ENCODE data around the gene RPL18.

RPL18 gene

GRCh38 chr19:48603449-48603848, 15.5 kb downstream of the RPL18 start:
- no peaks in the 10 kb centered on the region for H3K36me3 ChIP-seq (ENCODE audit: control insufficient read depth, insufficient read depth, low read length)
- H2BK15ac ChIP-seq (replicated peaks; ENCODE audit: low read depth): no peak overlapping the region
- H3K56ac ChIP-seq (ENCODE audit: low read length): no peak overlapping the region
- no peak for DNase-seq
- no peak overlapping the region for H4K8ac ChIP-seq (ENCODE audit: low read depth, low read length)
- H4K5ac ChIP-seq (ENCODE audit: low read length): no peak overlapping the region
- H3K18ac ChIP-seq (ENCODE audit: low read length): no peak overlapping the region
- H3K4me2 ChIP-seq (ENCODE audit: low read length): no peak overlapping the region
- no peak overlapping the region for H3K23ac ChIP-seq (ENCODE audit: low read length)
- no peak overlapping the region for H3K4ac ChIP-seq (ENCODE audit: low read depth, low read length)
- no peaks in the 10 kb centered on the region for H3K79me2 ChIP-seq (ENCODE audit: control insufficient read depth, insufficient read depth, low read length)
- no peaks in the 10 kb centered on the region for H3K27me3 ChIP-seq (ENCODE audit: insufficient read depth, low read length, poor library complexity)
- no peak overlapping the region for H2BK120ac ChIP-seq (ENCODE audit: low read depth, low read length)
- H3K4me1 ChIP-seq (ENCODE audit: control insufficient read depth, low read depth, low read length): no peaks in the 10 kb centered on the region
- H3K27ac ChIP-seq (ENCODE audit: low read depth, low read length): no peak overlapping the region
- H3K79me1 ChIP-seq (ENCODE audit: low read length): no peaks in the 10 kb centered on the region
- no CpG with 5 or more reads among the region's 39 CpGs for WGBS (ENCODE audit: extremely low coverage, insufficient coverage, low lambda C conversion rate)
- H2BK5ac ChIP-seq (ENCODE audit: low read length): no peak overlapping the region
- H3K9ac ChIP-seq (ENCODE audit: low read length): no peak overlapping the region
- H2AK5ac ChIP-seq (ENCODE audit: low read length): no peak overlapping the region
- no peak overlapping the region for H3K4me3 ChIP-seq (ENCODE audit: low read length)

GRCh38 chr19:48603001-48603400, 16.0 kb downstream of the RPL18 start:
- Histone ChIP-seq H3K79me1 (ENCODE audit: low read length) (no peaks in the 10 kb centered on the region), H3K4me2 (ENCODE audit: low read length) (no peak overlapping the region), H3K23ac (ENCODE audit: low read length) (no peak overlapping the region), H3K4ac (ENCODE audit: low read depth, low read length) (no peak overlapping the region), H3K27me3 (ENCODE audit: insufficient read depth, low read length, poor library complexity) (no peaks in the 10 kb centered on the region), H4K5ac (ENCODE audit: low read length) (no peak overlapping the region), H3K18ac (ENCODE audit: low read length) (no peak overlapping the region), H3K36me3 (ENCODE audit: control insufficient read depth, insufficient read depth, low read length) (no peaks in the 10 kb centered on the region), H3K27ac (ENCODE audit: low read depth, low read length) (no peak overlapping the region), H2BK120ac (ENCODE audit: low read depth, low read length) (no peak overlapping the region), H3K79me2 (ENCODE audit: control insufficient read depth, insufficient read depth, low read length) (no peaks in the 10 kb centered on the region), H3K56ac (ENCODE audit: low read length) (no peak overlapping the region), H3K9ac (ENCODE audit: low read length) (no peak overlapping the region), H3K4me3 (ENCODE audit: low read length) (no peak overlapping the region), H4K8ac (ENCODE audit: low read depth, low read length) (no peak overlapping the region), H2BK5ac (ENCODE audit: low read length) (no peak overlapping the region), H2BK15ac (replicated peaks; ENCODE audit: low read depth) (no peak overlapping the region), H3K4me1 (ENCODE audit: control insufficient read depth, low read depth, low read length) (no peaks in the 10 kb centered on the region), H2AK5ac (ENCODE audit: low read length) (no peak overlapping the region)
- DNase-seq: no peak
- WGBS (ENCODE audit: extremely low coverage, insufficient coverage, low lambda C conversion rate): no CpG with 5 or more reads among the region's 9 CpGs

GRCh38 chr19:48600679-48601417, 18.1 kb downstream of the RPL18 start:
- Histone ChIP-seq H2BK120ac (ENCODE audit: low read depth, low read length) (no peak overlapping the region), H2AK5ac (ENCODE audit: low read length) (no peak overlapping the region), H3K4ac (ENCODE audit: low read depth, low read length) (no peak overlapping the region), H3K18ac (ENCODE audit: low read length) (no peak overlapping the region), H3K9ac (ENCODE audit: low read length) (no peak overlapping the region), H2BK15ac (replicated peaks; ENCODE audit: low read depth) (no peak overlapping the region), H3K27ac (ENCODE audit: low read depth, low read length) (no peak overlapping the region), H3K27me3 (ENCODE audit: insufficient read depth, low read length, poor library complexity) (no peaks in the 10 kb centered on the region), H2BK5ac (ENCODE audit: low read length) (no peak overlapping the region), H4K8ac (ENCODE audit: low read depth, low read length) (no peak overlapping the region), H3K23ac (ENCODE audit: low read length) (no peak overlapping the region), H4K5ac (ENCODE audit: low read length) (no peak overlapping the region), H3K4me1 (ENCODE audit: control insufficient read depth, low read depth, low read length) (no peaks in the 10 kb centered on the region), H3K36me3 (ENCODE audit: control insufficient read depth, insufficient read depth, low read length) (no peaks in the 10 kb centered on the region), H3K4me3 (ENCODE audit: low read length) (no peak overlapping the region), H3K79me1 (ENCODE audit: low read length) (no peaks in the 10 kb centered on the region), H3K56ac (ENCODE audit: low read length) (no peak overlapping the region), H3K4me2 (ENCODE audit: low read length) (no peak overlapping the region), H3K79me2 (ENCODE audit: control insufficient read depth, insufficient read depth, low read length) (no peaks in the 10 kb centered on the region)
- DNase-seq: no peak
- WGBS (ENCODE audit: extremely low coverage, insufficient coverage, low lambda C conversion rate): no CpG with 5 or more reads among the region's 21 CpGs

- no peak overlapping the region for H3K23ac ChIP-seq (ENCODE audit: low read length)
- no peak overlapping the region for H2BK120ac ChIP-seq (ENCODE audit: low read depth, low read length)
- H4K8ac ChIP-seq (ENCODE audit: low read depth, low read length): no peak overlapping the region
- H3K56ac ChIP-seq (ENCODE audit: low read length): no peak overlapping the region
- no peak for DNase-seq
- no peak overlapping the region for H2BK15ac ChIP-seq (replicated peaks; ENCODE audit: low read depth)
- no peaks in the 10 kb centered on the region for H3K36me3 ChIP-seq (ENCODE audit: control insufficient read depth, insufficient read depth, low read length)
- no peak overlapping the region for H3K9ac ChIP-seq (ENCODE audit: low read length)
- H3K79me2 ChIP-seq (ENCODE audit: control insufficient read depth, insufficient read depth, low read length): no peaks in the 10 kb centered on the region
- no peak overlapping the region for H3K4me3 ChIP-seq (ENCODE audit: low read length)
- H3K27me3 ChIP-seq (ENCODE audit: insufficient read depth, low read length, poor library complexity): no peaks in the 10 kb centered on the region
- H2AK5ac ChIP-seq (ENCODE audit: low read length): no peak overlapping the region
- no peak overlapping the region for H3K4ac ChIP-seq (ENCODE audit: low read depth, low read length)
- H3K4me1 ChIP-seq (ENCODE audit: control insufficient read depth, low read depth, low read length): no peaks in the 10 kb centered on the region
- no peak overlapping the region for H2BK5ac ChIP-seq (ENCODE audit: low read length)
- no CpG with 5 or more reads among the region's 30 CpGs for WGBS (ENCODE audit: extremely low coverage, insufficient coverage, low lambda C conversion rate)
- H3K4me2 ChIP-seq (ENCODE audit: low read length): no peak overlapping the region
- no peak overlapping the region for H4K5ac ChIP-seq (ENCODE audit: low read length)
- H3K79me1 ChIP-seq (ENCODE audit: low read length): no peaks in the 10 kb centered on the region
- no peak overlapping the region for H3K27ac ChIP-seq (ENCODE audit: low read depth, low read length)
- H3K18ac ChIP-seq (ENCODE audit: low read length): no peak overlapping the region
Measured at GRCh38 chr19:48598996-48599700, 19.8 kb downstream of the RPL18 start.

- Histone ChIP-seq H2BK5ac (ENCODE audit: low read length) (no peak overlapping the region), H3K23ac (ENCODE audit: low read length) (no peak overlapping the region), H3K27me3 (ENCODE audit: insufficient read depth, low read length, poor library complexity) (no peaks in the 10 kb centered on the region), H2BK15ac (replicated peaks; ENCODE audit: low read depth) (no peak overlapping the region), H2AK5ac (ENCODE audit: low read length) (no peak overlapping the region), H3K27ac (ENCODE audit: low read depth, low read length) (no peak overlapping the region), H4K5ac (ENCODE audit: low read length) (no peak overlapping the region), H4K8ac (ENCODE audit: low read depth, low read length) (no peak overlapping the region), H3K36me3 (ENCODE audit: control insufficient read depth, insufficient read depth, low read length) (no peaks in the 10 kb centered on the region), H2BK120ac (ENCODE audit: low read depth, low read length) (no peak overlapping the region), H3K4ac (ENCODE audit: low read depth, low read length) (no peak overlapping the region), H3K18ac (ENCODE audit: low read length) (no peak overlapping the region), H3K79me2 (ENCODE audit: control insufficient read depth, insufficient read depth, low read length) (no peaks in the 10 kb centered on the region), H3K4me1 (ENCODE audit: control insufficient read depth, low read depth, low read length) (no peaks in the 10 kb centered on the region), H3K4me3 (ENCODE audit: low read length) (no peak overlapping the region), H3K9ac (ENCODE audit: low read length) (no peak overlapping the region), H3K79me1 (ENCODE audit: low read length) (no peaks in the 10 kb centered on the region), H3K4me2 (ENCODE audit: low read length) (no peak overlapping the region), H3K56ac (ENCODE audit: low read length) (no peak overlapping the region)
- DNase-seq: no peak
- no CpG with 5 or more reads among the region's 39 CpGs for WGBS (ENCODE audit: extremely low coverage, insufficient coverage, low lambda C conversion rate)
Measured at GRCh38 chr19:48596679-48597465, 22.1 kb downstream of the RPL18 start.
